ENCODE results near the gene NAALADL2.

GRCh38 chr3:174949523-174949922, 90.4 kb downstream of the NAALADL2 start:
- TF ChIP-seq ELF4 (CRISPR knock-in tag; IDR thresholded peaks at IDR 0.05), result no peak
- TF ChIP-seq ILK (tag; IDR thresholded peaks at IDR 0.05; ENCODE audit: borderline replicate concordance, low read depth), result no peak
